Stimulated activated naive CD8-positive, alpha-beta T cell treated with anti-CD3 and anti-CD28 coated beads, Interleukin-15, amount 100 ng/mL, for 72 hours (primary cell): ENCODE measurements around the gene SLC7A8.
A peak's percentile ranks its signal among the peaks of the same experiment; 100 is the strongest.

Source experiments
- ATAC-seq: fragments of 150-1000 bp; cut with Tn5 transposase; 2 replicates; pipeline ENCODE4 v1.10.0; 2021; ENCODE audit warnings: mild to moderate bottlenecking, moderate library complexity
- DNase-seq, 2 donors: peaks; one replicate each; pipeline ENCODE4 v3.0.0; 2021 to 2022
- H3K27ac Mint-ChIP-seq, 2 donors: one replicate each; pipeline ENCODE4 v1.8.0; 2022; ENCODE audit warnings: mild to moderate bottlenecking in 2 of 2, mixed read lengths in 2 of 2, moderate library complexity in 2 of 2
- H3K27me3 Mint-ChIP-seq: one replicate; pipeline ENCODE4 v1.8.0; 2022; ENCODE audit warnings: mixed read lengths
- H3K4me1 Mint-ChIP-seq: one replicate; pipeline ENCODE4 v1.8.0; 2022; ENCODE audit warnings: mild to moderate bottlenecking, mixed read lengths
- H3K4me3 Mint-ChIP-seq, 2 donors: one replicate each; pipeline ENCODE4 v1.8.0; 2022; ENCODE audit warnings: mild to moderate bottlenecking in 2 of 2, mixed read lengths in 2 of 2, moderate library complexity in 1 of 2
- H3K9me3 Mint-ChIP-seq, 2 donors: one replicate each; pipeline ENCODE4 v1.8.0; 2022; ENCODE audit warnings: mixed read lengths in 2 of 2

Gene SLC7A8

DNA sequence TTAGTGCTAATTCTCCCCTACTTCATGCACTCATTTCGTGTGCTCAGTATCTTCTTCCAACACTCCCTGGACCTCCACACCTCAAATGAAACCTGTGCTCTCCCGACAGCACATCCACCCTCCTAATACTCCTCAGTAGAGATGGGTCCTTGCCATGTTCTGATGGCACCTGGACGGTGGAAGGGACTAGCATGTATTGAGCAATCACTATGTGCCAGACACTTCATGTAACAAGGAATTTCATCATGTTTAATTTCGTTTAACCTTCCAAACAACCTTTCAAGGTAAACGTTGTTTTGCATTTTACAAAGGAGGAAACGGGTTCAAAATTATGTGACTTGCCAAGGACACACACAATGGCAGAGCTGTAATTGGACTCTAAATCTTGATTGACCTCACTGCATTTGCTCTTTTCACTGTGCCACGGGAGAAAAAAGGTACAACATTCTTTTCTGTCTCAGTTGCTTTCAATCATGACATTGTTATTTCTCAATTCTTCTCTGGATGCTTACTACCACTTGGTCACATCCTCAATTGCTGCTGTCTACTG is 12.2 kb upstream of the SLC7A8 start:
- Mint-ChIP-seq H3K27ac (no peak overlapping the region), H3K4me1 (no peaks in the 10 kb centered on the region), H3K27me3 (no peaks in the 10 kb centered on the region), H3K4me3 (no peak overlapping the region), H3K9me3 (no peaks in the 10 kb centered on the region)
- no peak for ATAC-seq
- no peak for DNase-seq

GRCh38 chr14:23193432-23193831 is 10.0 kb upstream of the SLC7A8 start:
- Mint-ChIP-seq H3K27ac (no peak overlapping the region), H3K4me1 (no peaks in the 10 kb centered on the region), H3K4me3 (no peak overlapping the region), H3K9me3 (no peaks in the 10 kb centered on the region), H3K27me3 (no peaks in the 10 kb centered on the region)
- ATAC-seq (no peak), DNase-seq (no peak)

GRCh38 chr14:23187925-23188324 is 4.5 kb upstream of the SLC7A8 start:
- Mint-ChIP-seq H3K9me3 (no peaks in the 10 kb centered on the region), H3K27ac (no peak overlapping the region), H3K4me1 (no peaks in the 10 kb centered on the region), H3K27me3 (no peaks in the 10 kb centered on the region), H3K4me3 (no peak overlapping the region)
- DNase-seq (no peak), ATAC-seq (no peak)

GRCh38 chr14:23186913-23187654 is 3.6 kb upstream of the SLC7A8 start:
- ATAC-seq = peak; percentile 69
- H3K4me3 Mint-ChIP-seq = no peak overlapping the region

DNA sequence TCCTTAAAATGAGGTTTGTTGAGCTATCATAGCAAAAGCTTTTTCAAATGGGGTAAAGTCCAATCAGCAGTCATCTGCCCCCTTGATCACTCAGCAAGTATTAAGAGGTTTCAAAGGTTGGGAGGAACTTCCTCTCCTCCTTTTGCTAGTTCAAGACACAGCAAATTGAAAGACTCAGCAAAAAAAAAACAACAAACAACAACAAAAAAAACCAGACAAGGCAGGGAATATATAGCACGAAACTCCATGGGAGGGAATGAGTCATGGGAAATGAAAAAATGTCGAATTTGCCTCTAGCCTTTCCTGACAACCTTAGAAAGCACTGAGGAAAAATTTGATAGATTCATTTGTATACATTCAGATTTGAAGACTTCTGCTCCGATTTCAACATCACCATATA is 1.6 kb upstream of the SLC7A8 start:
- DNase-seq (no peak), ATAC-seq (no peak)
- no peak overlapping the region for H3K27ac Mint-ChIP-seq

More at GRCh38 chr14:23186913-23187654, 3.6 kb upstream of the SLC7A8 start:
- Mint-ChIP-seq H3K27ac (no peak overlapping the region), H3K27me3 (no peaks in the 10 kb centered on the region), H3K9me3 (no peaks in the 10 kb centered on the region), H3K4me1 (no peaks in the 10 kb centered on the region)
- peak; percentile 13 to 25 for DNase-seq

DNA sequence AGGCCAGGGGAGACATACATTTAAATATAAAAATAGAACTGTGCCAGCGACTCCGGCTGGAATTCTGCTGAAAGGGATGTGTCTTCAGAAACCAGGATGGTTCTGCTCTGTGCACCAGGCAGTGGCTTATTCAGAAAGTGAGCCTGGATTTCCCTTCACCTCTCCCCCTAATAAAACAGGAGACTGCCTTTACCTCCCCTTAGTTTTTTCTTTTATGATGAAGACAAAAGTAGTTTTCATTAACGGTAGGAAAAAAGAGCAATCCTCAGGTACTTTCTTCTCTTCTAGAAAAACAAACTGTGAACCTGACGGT is 346 bp downstream of the SLC7A8 start:
- DNase-seq (no peak), ATAC-seq (no peak)
- Mint-ChIP-seq H3K4me1 (no peaks in the 10 kb centered on the region), H3K27me3 (no peaks in the 10 kb centered on the region), H3K4me3 (no peak overlapping the region), H3K9me3 (no peaks in the 10 kb centered on the region), H3K27ac (no peak overlapping the region)

More for the DNA sequence above, 1.6 kb upstream of the SLC7A8 start:
- no peaks in the 10 kb centered on the region for H3K27me3 Mint-ChIP-seq
- H3K4me3 Mint-ChIP-seq = no peak overlapping the region
- no peaks in the 10 kb centered on the region for H3K4me1 Mint-ChIP-seq
- H3K9me3 Mint-ChIP-seq = no peaks in the 10 kb centered on the region

- peak; percentile 82 for ATAC-seq
- DNase-seq = peak; percentile 32 to 42
- no peaks in the 10 kb centered on the region for H3K27me3 Mint-ChIP-seq
- H3K27ac Mint-ChIP-seq = no peak overlapping the region
- peaks cover under 1% of the 10 kb centered on the region for H3K4me1 Mint-ChIP-seq
- H3K4me3 Mint-ChIP-seq = no peak overlapping the region
- H3K9me3 Mint-ChIP-seq = no peaks in the 10 kb centered on the region
Observed at GRCh38 chr14:23182372-23183157, 895 bp downstream of the SLC7A8 start.

DNA sequence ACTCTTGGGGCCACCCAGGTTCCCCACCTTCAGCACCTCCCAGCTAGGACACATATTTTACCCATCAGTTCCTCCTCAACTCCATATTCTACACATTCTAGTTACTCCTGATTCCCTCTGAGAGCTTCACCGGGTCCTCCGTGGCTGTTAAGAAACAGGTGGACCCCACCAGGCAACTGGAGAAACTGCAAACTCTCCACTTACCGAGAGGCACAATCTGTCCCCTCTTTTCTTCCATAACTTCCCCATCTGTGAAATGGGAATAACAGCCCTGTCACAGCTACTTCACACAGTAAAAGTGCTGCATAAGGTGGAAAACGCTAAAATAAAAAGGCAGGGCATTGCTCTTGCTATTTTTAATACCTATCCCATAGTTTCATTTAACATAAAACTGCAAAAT is 1.5 kb downstream of the SLC7A8 start:
- no peaks in the 10 kb centered on the region for H3K27me3 Mint-ChIP-seq
- peaks cover 6% of the 10 kb centered on the region for H3K4me1 Mint-ChIP-seq
- ATAC-seq (no peak), DNase-seq (no peak)
- H3K4me3 Mint-ChIP-seq = no peak overlapping the region
- H3K27ac Mint-ChIP-seq = no peak overlapping the region
- H3K9me3 Mint-ChIP-seq = no peaks in the 10 kb centered on the region

DNA sequence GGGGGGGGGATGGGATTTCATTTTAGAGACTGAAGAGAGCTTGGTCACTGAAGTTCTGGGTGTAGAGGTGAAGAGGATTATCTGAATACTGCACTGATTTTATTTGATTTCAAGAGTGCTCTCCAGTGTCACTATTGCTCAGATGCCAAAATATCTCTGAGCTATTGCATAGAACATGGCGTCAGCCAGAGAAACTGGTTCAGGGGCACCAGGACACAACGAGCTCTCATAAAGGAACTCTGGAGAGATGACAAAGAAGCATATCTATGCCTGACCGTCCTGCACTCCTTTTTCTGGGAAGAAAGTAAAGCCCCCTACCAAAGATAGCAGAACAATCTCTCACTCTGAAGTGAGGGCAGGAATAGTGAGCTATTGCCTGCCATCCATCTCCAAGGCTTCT is 2.0 kb downstream of the SLC7A8 start:
- Mint-ChIP-seq H3K9me3 (no peaks in the 10 kb centered on the region), H3K27ac (no peak overlapping the region), H3K4me1 (peaks cover 6% of the 10 kb centered on the region), H3K4me3 (no peak overlapping the region), H3K27me3 (no peaks in the 10 kb centered on the region)
- ATAC-seq (no peak), DNase-seq (no peak)

- Mint-ChIP-seq H3K4me3 (no peak overlapping the region), H3K9me3 (no peaks in the 10 kb centered on the region), H3K4me1 (peaks cover 33% of the 10 kb centered on the region), H3K27me3 (no peaks in the 10 kb centered on the region), H3K27ac (no peak overlapping the region)
- DNase-seq = no peak
- no peak for ATAC-seq
Observed at GRCh38 chr14:23177181-23177580, 6.3 kb downstream of the SLC7A8 start.

- Mint-ChIP-seq H3K27ac (no peak overlapping the region), H3K4me3 (no peak overlapping the region), H3K9me3 (no peaks in the 10 kb centered on the region), H3K27me3 (no peaks in the 10 kb centered on the region), H3K4me1 (peaks cover 39% of the 10 kb centered on the region)
- no peak for DNase-seq
- no peak for ATAC-seq
Observed at GRCh38 chr14:23175823-23176222, 7.6 kb downstream of the SLC7A8 start.

DNA sequence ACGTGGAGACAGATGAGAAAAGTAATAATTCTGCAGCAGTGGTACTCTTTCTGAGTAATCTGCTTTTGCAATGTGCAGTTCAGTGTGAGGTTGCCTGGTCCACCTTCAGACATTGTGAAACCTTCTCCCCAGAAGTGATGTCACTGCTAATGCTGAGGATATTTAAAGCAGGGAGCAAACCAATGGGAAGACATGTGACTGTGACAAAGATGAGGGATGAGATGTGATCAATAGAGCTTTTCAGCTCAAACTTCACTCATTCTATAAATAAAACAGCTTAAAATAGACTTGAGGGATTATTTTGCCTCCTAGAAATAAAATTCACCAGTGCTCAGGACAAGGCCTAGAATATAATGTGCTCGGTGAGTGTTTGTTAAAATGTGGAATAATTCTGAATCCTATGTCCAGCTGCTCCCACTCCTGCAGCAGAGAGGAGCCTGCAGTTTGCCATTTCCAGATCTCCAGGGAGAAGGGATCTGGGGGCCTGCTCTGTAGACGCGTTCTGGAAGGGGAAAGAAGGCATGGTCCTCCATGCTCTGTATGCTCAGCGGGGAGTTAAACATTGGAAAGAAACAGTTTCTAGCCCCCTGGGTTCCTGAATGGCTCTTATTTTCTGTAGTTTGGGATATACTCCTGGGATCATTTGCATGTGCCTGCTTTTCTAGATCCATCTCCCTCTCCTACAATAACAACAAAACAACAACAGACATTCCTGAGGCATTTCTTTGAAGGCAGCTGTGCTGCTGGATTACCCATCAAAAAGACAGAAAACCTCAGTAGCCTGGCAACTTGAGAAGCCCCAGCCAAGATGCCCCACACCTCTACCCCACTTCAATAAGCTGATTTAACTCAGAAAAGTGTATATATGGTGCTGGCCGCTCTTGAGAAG is 8.9 kb downstream of the SLC7A8 start:
- H3K9me3 Mint-ChIP-seq = no peaks in the 10 kb centered on the region
- H3K4me1 Mint-ChIP-seq = peaks cover 39% of the 10 kb centered on the region
- no peak for ATAC-seq
- DNase-seq = no peak
- no peak overlapping the region for H3K27ac Mint-ChIP-seq
- H3K27me3 Mint-ChIP-seq = no peaks in the 10 kb centered on the region
- no peak overlapping the region for H3K4me3 Mint-ChIP-seq

DNA sequence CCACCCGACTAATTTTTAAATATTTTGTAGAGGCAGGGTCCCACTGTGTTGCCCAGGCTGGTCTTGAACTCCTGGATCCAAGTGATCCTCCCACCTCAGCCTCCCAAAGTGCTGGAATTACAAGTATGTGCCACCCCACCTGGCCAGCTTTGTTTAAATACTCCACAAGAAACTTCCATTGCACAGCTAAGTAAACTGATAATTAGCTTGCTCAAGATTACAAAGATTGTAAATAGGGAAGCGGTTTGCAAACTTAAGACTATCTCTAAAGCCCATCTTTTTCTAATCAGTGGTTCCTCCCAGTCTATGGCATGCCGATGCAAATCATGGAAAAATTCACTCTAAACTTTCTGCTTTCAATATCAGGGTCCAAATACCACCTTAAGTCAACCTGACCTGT is 9.7 kb downstream of the SLC7A8 start:
- ATAC-seq = no peak
- DNase-seq = no peak
- H3K4me3 Mint-ChIP-seq = no peak overlapping the region
- H3K27ac Mint-ChIP-seq = no peak overlapping the region
- H3K27me3 Mint-ChIP-seq = no peaks in the 10 kb centered on the region
- H3K4me1 Mint-ChIP-seq = peaks cover 39% of the 10 kb centered on the region
- H3K9me3 Mint-ChIP-seq = no peaks in the 10 kb centered on the region

- Mint-ChIP-seq H3K27ac (no peak overlapping the region), H3K4me1 (peaks cover 39% of the 10 kb centered on the region), H3K4me3 (no peak overlapping the region), H3K9me3 (no peaks in the 10 kb centered on the region), H3K27me3 (no peaks in the 10 kb centered on the region)
- DNase-seq = no peak
- peak; percentile 31 for ATAC-seq
Observed at GRCh38 chr14:23173031-23173430, 10.4 kb downstream of the SLC7A8 start.

DNA sequence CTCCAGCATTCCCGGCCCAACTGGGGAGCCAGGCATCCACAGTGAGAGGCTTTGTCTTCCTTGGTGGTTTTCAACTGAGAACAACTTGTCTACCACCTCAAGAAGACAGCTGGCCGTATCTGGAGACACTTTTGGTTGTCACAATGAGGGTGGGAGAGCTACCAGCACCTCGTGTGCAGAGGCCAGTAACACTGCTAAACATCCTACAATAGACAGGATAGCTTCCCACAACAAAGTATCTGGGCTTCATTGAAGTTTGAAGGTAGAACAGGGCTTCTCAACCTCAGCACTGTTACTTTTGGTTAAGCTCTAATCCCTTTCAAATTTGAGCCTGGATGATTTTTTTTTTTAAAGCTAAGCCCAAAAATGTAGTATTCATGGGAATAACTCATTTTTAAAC is 10.9 kb downstream of the SLC7A8 start:
- Mint-ChIP-seq H3K27ac (no peak overlapping the region), H3K27me3 (no peaks in the 10 kb centered on the region), H3K9me3 (no peaks in the 10 kb centered on the region), H3K4me1 (peaks cover 38% of the 10 kb centered on the region), H3K4me3 (no peak overlapping the region)
- ATAC-seq (no peak), DNase-seq (no peak)
